Panc1 (cell line): Measurements from ENCODE around the gene SMAP2. TPM values are rescaled to one million over a fixed set of nuclear protein-coding genes. Genes with fewer than 3 reads are reported as not detected.

Experiments used
- ATAC-seq: fragments of 200-7000 bp; cut with Tn5 transposase; 2 replicates; pipeline ENCODE4 v1.9.1; 2020; ENCODE audit warnings: mild to moderate bottlenecking, moderate library complexity
- BruUV-seq: library from RNA; stranded (reverse); fragments of 400-500 nt; replicated peaks from 2 replicates; lab custom pipeline; 2021; lab: Mats Ljungman, UMichigan
- CTCF ChIA-PET: fragments of 300-600 bp; sonication (Branson Sonifier 250); formaldehyde crosslinking; loops from one replicate; lab custom pipeline; 2022; ENCODE audit warnings: antibody characterized with exemption; lab: Charles Lee
- POLR2A ChIA-PET: fragments of 300-600 bp; sonication (Branson Sonifier 250); formaldehyde crosslinking; loops from one replicate; lab custom pipeline; 2022; ENCODE audit warnings: antibody characterized with exemption; lab: Charles Lee
- DNase-seq: peaks from one replicate; pipeline ENCODE4 v3.0.0-alpha.2; 2010; ENCODE audit warnings: low read depth, low spot score
- H3K27ac ChIP-seq: 2 replicates; pipeline ENCODE4 v1.5.1; 2011; ENCODE audit warnings: mild to moderate bottlenecking, low read length, inconsistent platforms
- H3K27me3 ChIP-seq: fragments of 200-500 bp; sonication (Bioruptor generic); 2 replicates; pipeline ENCODE4 v1.6.0; 2014; ENCODE audit warnings: low read length, inconsistent platforms; ENCODE audit not compliant: control insufficient read depth, insufficient read depth
- H3K36me3 ChIP-seq: fragments of 200-500 bp; sonication (Bioruptor generic); 2 replicates; pipeline ENCODE4 v1.5.1; 2014; ENCODE audit warnings: inconsistent platforms, mild to moderate bottlenecking, low read length, moderate library complexity; ENCODE audit not compliant: control insufficient read depth, insufficient read depth
- H3K4me1 ChIP-seq: 2 replicates; pipeline ENCODE4 v1.5.1; 2011; ENCODE audit warnings: inconsistent platforms, mild to moderate bottlenecking, low read length, moderate library complexity; ENCODE audit not compliant: control insufficient read depth, insufficient read depth
- H3K4me3 ChIP-seq, 2 experiments: 2 replicates each; pipeline ENCODE4 v1.5.1; 2011 to 2012; ENCODE audit warnings: low read depth in 2 of 2, low read length in 2 of 2, mild to moderate bottlenecking in 2 of 2, inconsistent platforms in 1 of 2, moderate library complexity in 1 of 2
- H3K9me3 ChIP-seq: fragments of 200-500 bp; sonication (Bioruptor generic); 2 replicates; pipeline ENCODE4 v1.5.1; 2014; ENCODE audit warnings: low read depth, mild to moderate bottlenecking, inconsistent platforms, low read length, moderate library complexity; ENCODE audit not compliant: control insufficient read depth, insufficient read depth
- POLR2AphosphoS5 ChIP-seq: IDR thresholded peaks from 2 replicates; pipeline ENCODE4 v1.6.1; 2012; ENCODE audit warnings: mild to moderate bottlenecking, low read depth, low read length, moderate library complexity
- SIN3A ChIP-seq: IDR thresholded peaks from 2 replicates; pipeline ENCODE4 v1.6.1; 2012; ENCODE audit warnings: low read depth, mild to moderate bottlenecking, low read length, moderate library complexity, borderline replicate concordance; ENCODE audit not compliant: insufficient read depth
- TCF7L2 ChIP-seq: IDR thresholded peaks from 2 replicates; pipeline ENCODE4 v1.6.1; 2011; ENCODE audit warnings: mild to moderate bottlenecking, low read depth, low read length, inconsistent platforms
- in situ Hi-C: cut with HindIII; loops from 2 replicates; pipeline ENCODE4 v1.10.0; 2016; ENCODE audit warnings: low sequenced_read_pairs, low pct_unique_long_range_greater_than_20kb
- intact Hi-C: fragments of 100-400 bp; cut with micrococcal nuclease; formaldehyde crosslinking; loops from one replicate; pipeline ENCODE4 v1.10.0; 2022; ENCODE audit not compliant: unreplicated experiment
- total RNA-seq: library from RNA; stranded (reverse); gene quantifications from one replicate; pipeline ENCODE4 v1.2.1, GENCODE V29; 2021; ENCODE audit not compliant: unreplicated experiment
- TF ChIP-seq, protein P1 (sequence below): fragments of 450-650 bp; IDR thresholded peaks from 2 replicates; pipeline ENCODE4 v1.5.1; 2017; ENCODE audit warnings: mild to moderate bottlenecking
- TF ChIP-seq, protein P2 (sequence below), 2 experiments: IDR thresholded peaks; 2 replicates each; pipeline ENCODE4 v1.6.1; 2011 to 2012; ENCODE audit warnings: low read depth in 2 of 2, control low read depth in 1 of 2, low read length in 1 of 2, mild to moderate bottlenecking in 1 of 2, moderate library complexity in 1 of 2; ENCODE audit not compliant: insufficient read depth in 1 of 2

Gene SMAP2
- total RNA-seq, 1 experiment from 2014 or later, result 21.5 TPM

DNA sequence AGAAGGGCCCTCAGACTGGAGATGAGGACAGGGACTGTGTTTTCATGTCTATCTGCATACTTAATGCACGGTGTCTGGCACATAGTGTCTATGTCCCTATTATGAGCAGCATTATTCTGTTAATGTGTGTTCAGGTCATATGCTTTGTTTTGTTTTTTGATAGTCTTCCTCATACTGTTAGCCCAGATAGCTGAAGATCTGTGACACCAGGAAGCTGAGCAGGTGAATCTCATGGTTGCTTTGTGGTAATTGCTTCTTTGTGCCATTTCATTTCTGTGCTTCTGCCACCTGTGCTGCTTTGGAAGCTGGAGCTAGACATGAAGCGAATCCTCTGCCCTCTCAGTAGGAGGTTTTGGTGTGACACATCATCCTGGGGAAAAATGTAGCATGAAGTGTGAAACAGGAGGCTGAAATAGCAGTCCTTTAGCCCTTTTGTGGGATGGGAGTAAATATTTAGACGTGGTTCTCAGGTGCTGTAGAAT lies 15.8 kb downstream of the SMAP2 start:
- Histone ChIP-seq H3K27ac (no peak overlapping the region), H3K27me3 (no peaks in the 10 kb centered on the region), H3K4me3 (no peak overlapping the region), H3K36me3 (no peaks in the 10 kb centered on the region), H3K9me3 (no peaks in the 10 kb centered on the region), H3K4me1 (peaks cover 27% of the 10 kb centered on the region)
- POLR2A ChIA-PET, result no interaction called here
- CTCF ChIA-PET, result no interaction called here
- no TSS peak for BruUV-seq
- TF ChIP-seq, protein P1, sequence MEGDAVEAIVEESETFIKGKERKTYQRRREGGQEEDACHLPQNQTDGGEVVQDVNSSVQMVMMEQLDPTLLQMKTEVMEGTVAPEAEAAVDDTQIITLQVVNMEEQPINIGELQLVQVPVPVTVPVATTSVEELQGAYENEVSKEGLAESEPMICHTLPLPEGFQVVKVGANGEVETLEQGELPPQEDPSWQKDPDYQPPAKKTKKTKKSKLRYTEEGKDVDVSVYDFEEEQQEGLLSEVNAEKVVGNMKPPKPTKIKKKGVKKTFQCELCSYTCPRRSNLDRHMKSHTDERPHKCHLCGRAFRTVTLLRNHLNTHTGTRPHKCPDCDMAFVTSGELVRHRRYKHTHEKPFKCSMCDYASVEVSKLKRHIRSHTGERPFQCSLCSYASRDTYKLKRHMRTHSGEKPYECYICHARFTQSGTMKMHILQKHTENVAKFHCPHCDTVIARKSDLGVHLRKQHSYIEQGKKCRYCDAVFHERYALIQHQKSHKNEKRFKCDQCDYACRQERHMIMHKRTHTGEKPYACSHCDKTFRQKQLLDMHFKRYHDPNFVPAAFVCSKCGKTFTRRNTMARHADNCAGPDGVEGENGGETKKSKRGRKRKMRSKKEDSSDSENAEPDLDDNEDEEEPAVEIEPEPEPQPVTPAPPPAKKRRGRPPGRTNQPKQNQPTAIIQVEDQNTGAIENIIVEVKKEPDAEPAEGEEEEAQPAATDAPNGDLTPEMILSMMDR, result no peak
- TF ChIP-seq POLR2AphosphoS5, result no peak
- no peak for TF ChIP-seq SIN3A
- TF ChIP-seq, protein P2, sequence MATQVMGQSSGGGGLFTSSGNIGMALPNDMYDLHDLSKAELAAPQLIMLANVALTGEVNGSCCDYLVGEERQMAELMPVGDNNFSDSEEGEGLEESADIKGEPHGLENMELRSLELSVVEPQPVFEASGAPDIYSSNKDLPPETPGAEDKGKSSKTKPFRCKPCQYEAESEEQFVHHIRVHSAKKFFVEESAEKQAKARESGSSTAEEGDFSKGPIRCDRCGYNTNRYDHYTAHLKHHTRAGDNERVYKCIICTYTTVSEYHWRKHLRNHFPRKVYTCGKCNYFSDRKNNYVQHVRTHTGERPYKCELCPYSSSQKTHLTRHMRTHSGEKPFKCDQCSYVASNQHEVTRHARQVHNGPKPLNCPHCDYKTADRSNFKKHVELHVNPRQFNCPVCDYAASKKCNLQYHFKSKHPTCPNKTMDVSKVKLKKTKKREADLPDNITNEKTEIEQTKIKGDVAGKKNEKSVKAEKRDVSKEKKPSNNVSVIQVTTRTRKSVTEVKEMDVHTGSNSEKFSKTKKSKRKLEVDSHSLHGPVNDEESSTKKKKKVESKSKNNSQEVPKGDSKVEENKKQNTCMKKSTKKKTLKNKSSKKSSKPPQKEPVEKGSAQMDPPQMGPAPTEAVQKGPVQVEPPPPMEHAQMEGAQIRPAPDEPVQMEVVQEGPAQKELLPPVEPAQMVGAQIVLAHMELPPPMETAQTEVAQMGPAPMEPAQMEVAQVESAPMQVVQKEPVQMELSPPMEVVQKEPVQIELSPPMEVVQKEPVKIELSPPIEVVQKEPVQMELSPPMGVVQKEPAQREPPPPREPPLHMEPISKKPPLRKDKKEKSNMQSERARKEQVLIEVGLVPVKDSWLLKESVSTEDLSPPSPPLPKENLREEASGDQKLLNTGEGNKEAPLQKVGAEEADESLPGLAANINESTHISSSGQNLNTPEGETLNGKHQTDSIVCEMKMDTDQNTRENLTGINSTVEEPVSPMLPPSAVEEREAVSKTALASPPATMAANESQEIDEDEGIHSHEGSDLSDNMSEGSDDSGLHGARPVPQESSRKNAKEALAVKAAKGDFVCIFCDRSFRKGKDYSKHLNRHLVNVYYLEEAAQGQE (IDR thresholded peaks at IDR 0.05; ENCODE audit: insufficient read depth in 1 of 2, low read depth in 2 of 2, low read length in 1 of 2), result no peak
- no peak for TF ChIP-seq TCF7L2
- in situ Hi-C loops (no loop called here), intact Hi-C loops (no loop called here)
- no peak for ATAC-seq
- DNase-seq, result no peak

- Histone ChIP-seq H3K36me3 (no peaks in the 10 kb centered on the region), H3K4me1 (peaks cover 21% of the 10 kb centered on the region), H3K4me3 (no peak overlapping the region), H3K27me3 (no peaks in the 10 kb centered on the region), H3K9me3 (no peaks in the 10 kb centered on the region), H3K27ac (no peak overlapping the region)
- intact Hi-C loops, result no loop called here
- ATAC-seq, result no peak
- ChIA-PET POLR2A (no interaction called here), CTCF (no interaction called here)
- no peak for DNase-seq
- in situ Hi-C loops, result no loop called here
- TF ChIP-seq, protein P1, result no peak
- no peak for TF ChIP-seq SIN3A
- TF ChIP-seq, protein P2 (IDR thresholded peaks at IDR 0.05; ENCODE audit: insufficient read depth in 1 of 2, low read depth in 2 of 2, low read length in 1 of 2), result no peak
- TF ChIP-seq POLR2AphosphoS5, result no peak
- no peak for TF ChIP-seq TCF7L2
- no TSS peak for BruUV-seq
These were observed 16.5 kb downstream of the SMAP2 start for GRCh38 chr1:40389871-40390560.
